ENCODE measurements around the gene ZDHHC20. TPM values are rescaled to one million over a fixed set of nuclear protein-coding genes. Genes with fewer than 3 reads are reported as not detected.

ZDHHC20 gene
- total and polyA plus RNA-seq, 2 of the 13 experiments (the other 11 are each of a cell fraction or from before 2014, with no cell fraction given): 19.9 to 59.9 TPM

GRCh38 chr13:21476893-21477472 lies 17.9 kb upstream of the ZDHHC20 start (continued):
- TF ChIP-seq ARID4A (CRISPR knock-in tag; IDR thresholded peaks at IDR 0.05; ENCODE audit: borderline replicate concordance): peak; percentile 24; the same call in 1 of the 2 replicates
- no peak for TF ChIP-seq ZNF296 (CRISPR knock-in tag; conservative IDR thresholded peaks at IDR 0.05)
- no peak for TF ChIP-seq ZNF34 (CRISPR knock-in tag; IDR thresholded peaks at IDR 0.05; ENCODE audit: borderline replicate concordance)
- TF ChIP-seq TFE3 (CRISPR knock-in tag; IDR thresholded peaks at IDR 0.05): no peak
- TF ChIP-seq TAF1 (CRISPR knock-in tag; IDR thresholded peaks at IDR 0.05): no peak
- no peak for TF ChIP-seq RORA (CRISPR knock-in tag; IDR thresholded peaks at IDR 0.05)
- TF ChIP-seq ZNF513 (CRISPR knock-in tag; conservative IDR thresholded peaks at IDR 0.05): no peak
- TF ChIP-seq ZFX (CRISPR knock-in tag; IDR thresholded peaks at IDR 0.05; ENCODE audit: low read depth): peak; percentile 53
- TF ChIP-seq LCORL (IDR thresholded peaks at IDR 0.05): no peak
- TF ChIP-seq LCORL (CRISPR knock-in tag; IDR thresholded peaks at IDR 0.05): no peak
- peak; percentile 86 for TF ChIP-seq XRCC5 (optimal IDR thresholded peaks at IDR 0.05; ENCODE audit: low read length)
- TF ChIP-seq RAD21 (CRISPR knock-in tag; IDR thresholded peaks at IDR 0.05): peak; percentile 75
- TF ChIP-seq ZFP62 (CRISPR knock-in tag; IDR thresholded peaks at IDR 0.05): no peak
- no peak for TF ChIP-seq HIC2 (CRISPR knock-in tag; IDR thresholded peaks at IDR 0.05; ENCODE audit: low read depth)
- no peak for TF ChIP-seq STAT5B (CRISPR knock-in tag; IDR thresholded peaks at IDR 0.05)
- TF ChIP-seq SMYD3 (CRISPR knock-in tag; IDR thresholded peaks at IDR 0.05): no peak
- no peak for TF ChIP-seq MXD4 (CRISPR knock-in tag; IDR thresholded peaks at IDR 0.05)
- 0 out of 2 replicates have a peak, but pooled peaks have one; percentile 41 for TF ChIP-seq MAZ (IDR thresholded peaks at IDR 0.05; ENCODE audit: borderline replicate concordance, low read depth, low read length)
- no peak for TF ChIP-seq MAZ (CRISPR knock-in tag; IDR thresholded peaks at IDR 0.05; ENCODE audit: low read depth)
- no peak for TF ChIP-seq NFKB2 (CRISPR knock-in tag; IDR thresholded peaks at IDR 0.05; ENCODE audit: borderline replicate concordance)
- no peak for TF ChIP-seq TP53 (CRISPR knock-in tag; conservative IDR thresholded peaks at IDR 0.05)
- TF ChIP-seq CREB1 (IDR thresholded peaks at IDR 0.05): no peak
- no peak for TF ChIP-seq CREB1 (CRISPR knock-in tag; IDR thresholded peaks at IDR 0.05)
- TF ChIP-seq ZNF552 (CRISPR knock-in tag; IDR thresholded peaks at IDR 0.05; ENCODE audit: borderline replicate concordance): no peak
